PC-9 (cell line): ENCODE measurements around the gene CTDSP2. TPM values are rescaled to one million over a fixed set of nuclear protein-coding genes. Genes with fewer than 3 reads are reported as not detected.
"Not testable (repeated sequence)": the region's sequence is repeated elsewhere in the genome, so short reads cannot be mapped to it uniquely, and the experiment has no call there.

Source experiments
- BruUV-seq: library from RNA; stranded (reverse); fragments of 400-500 nt; replicated peaks from 2 replicates; lab custom pipeline; 2021; lab: Mats Ljungman, UMichigan
- CTCF ChIA-PET: fragments of 300-600 bp; sonication (Branson Sonifier 250); formaldehyde crosslinking; loops from one replicate; lab custom pipeline; 2022; ENCODE audit warnings: antibody characterized with exemption; lab: Charles Lee
- POLR2A ChIA-PET: fragments of 300-600 bp; sonication (Branson Sonifier 250); formaldehyde crosslinking; loops from one replicate; lab custom pipeline; 2022; ENCODE audit warnings: antibody characterized with exemption; ENCODE audit not compliant: unreplicated experiment; lab: Charles Lee
- DNase-seq, 2 experiments: peaks; one replicate each; pipeline versions ENCODE4 v3.0.0 to v3.0.0-alpha.2; 2015 to 2022; ENCODE audit warnings: mixed read lengths in 1 of 2
- H2AFZ ChIP-seq: fragments of 200-600 bp; sonication (generic); 2 replicates; pipeline ENCODE4 v1.8.1; 2017; ENCODE audit warnings: antibody characterized with exemption
- H3F3A ChIP-seq: fragments of 200-600 bp; sonication (generic); 2 replicates; pipeline ENCODE4 v1.8.1; 2017; ENCODE audit warnings: antibody characterized with exemption, mild to moderate bottlenecking, low read depth; ENCODE audit not compliant: insufficient read depth
- H3K27ac ChIP-seq: fragments of 200-600 bp; sonication (generic); 2 replicates; pipeline ENCODE4 v1.6.1; 2016; ENCODE audit warnings: mixed run types
- H3K27me3 ChIP-seq: fragments of 200-600 bp; sonication (generic); 2 replicates; pipeline ENCODE4 v1.6.1; 2016; ENCODE audit warnings: low read depth, mixed run types; ENCODE audit not compliant: insufficient read depth
- H3K36me3 ChIP-seq: fragments of 200-600 bp; sonication (generic); 2 replicates; pipeline ENCODE4 v1.6.1; 2016; ENCODE audit warnings: low read depth, mixed run types
- H3K4me1 ChIP-seq: fragments of 200-600 bp; sonication (generic); replicated peaks from 2 replicates; pipeline ENCODE4 v1.6.1; 2016; ENCODE audit warnings: mixed run types; ENCODE audit not compliant: insufficient read depth
- H3K4me2 ChIP-seq: fragments of 200-600 bp; sonication (generic); 2 replicates; pipeline ENCODE4 v1.6.1; 2017; ENCODE audit warnings: mixed run types
- H3K4me3 ChIP-seq: fragments of 200-600 bp; sonication (generic); 2 replicates; pipeline ENCODE4 v1.6.1; 2016; ENCODE audit warnings: mixed run types
- H3K79me2 ChIP-seq: fragments of 200-600 bp; sonication (generic); 2 replicates; pipeline ENCODE4 v1.6.1; 2017; ENCODE audit warnings: low read depth, mixed run types
- H3K9me2 ChIP-seq: fragments of 200-600 bp; sonication (generic); 2 replicates; pipeline ENCODE4 v1.8.1; 2017; ENCODE audit warnings: mild to moderate bottlenecking; ENCODE audit not compliant: insufficient read depth
- H3K9me3 ChIP-seq: fragments of 200-600 bp; sonication (generic); 2 replicates; pipeline ENCODE4 v1.8.1; 2016; ENCODE audit warnings: low read depth; ENCODE audit not compliant: insufficient read depth
- H4K20me1 ChIP-seq: fragments of 200-600 bp; sonication (generic); 2 replicates; pipeline ENCODE4 v1.8.1; 2017; ENCODE audit not compliant: insufficient read depth
- EZH2 ChIP-seq: fragments of 200-600 bp; sonication (generic); IDR thresholded peaks from 2 replicates; pipeline ENCODE4 v1.8.0; 2017; ENCODE audit warnings: antibody characterized with exemption, low read depth
- intact Hi-C: fragments of 100-400 bp; cut with micrococcal nuclease; formaldehyde crosslinking; loops from one replicate; pipeline ENCODE4 v1.10.0; 2022; ENCODE audit not compliant: unreplicated experiment
- total RNA-seq: library from RNA; stranded (reverse); gene quantifications from 2 replicates; pipeline ENCODE4 v1.2.3, GENCODE V29; 2021
- TF ChIP-seq, protein P1 (sequence below): fragments of 200-600 bp; sonication (generic); conservative IDR thresholded peaks from 2 replicates; pipeline ENCODE4 v1.6.1; 2017; ENCODE audit warnings: mixed run types, antibody characterized with exemption, mild to moderate bottlenecking, moderate library complexity

CTDSP2 gene
- total RNA-seq, 1 experiment from 2014 or later = 102 TPM

DNA sequence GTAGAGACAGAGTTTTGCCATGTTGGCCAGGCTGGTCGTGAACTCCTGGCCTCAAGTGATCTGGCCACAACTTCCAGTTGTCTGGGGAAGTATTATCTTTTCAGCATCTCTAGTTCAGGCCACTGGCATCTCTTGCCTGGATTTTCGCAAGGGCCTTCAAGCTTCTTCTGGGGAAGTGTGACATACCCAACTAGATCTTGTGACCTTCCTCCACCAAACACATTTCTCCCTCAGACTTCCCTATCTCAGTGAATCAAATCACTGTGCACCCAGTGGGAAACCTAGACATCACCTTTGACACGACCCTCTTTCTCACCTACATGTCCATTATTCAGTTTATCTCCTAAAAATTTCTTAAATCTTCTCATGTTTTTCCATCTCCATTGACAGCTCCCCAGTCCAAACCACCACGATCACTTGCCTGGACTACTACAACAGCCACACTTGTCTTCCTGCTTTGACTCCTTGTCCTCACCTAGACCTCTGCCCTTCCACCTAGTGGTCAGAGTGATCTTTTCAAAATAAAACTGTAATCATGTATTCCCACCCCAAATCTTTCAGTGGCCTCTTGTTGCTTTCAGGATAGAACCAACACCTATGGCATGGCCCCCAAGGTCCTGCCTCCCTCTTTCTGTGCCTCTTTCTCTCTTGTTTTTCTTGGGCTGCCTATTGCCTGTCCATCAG is 70.8 kb downstream of the CTDSP2 start:
- Histone ChIP-seq H3F3A (peaks cover 3% of the 10 kb centered on the region; the same call in 1 of the 2 replicates), H4K20me1 (no peaks in the 10 kb centered on the region), H3K4me3 (no peak overlapping the region), H3K9me2 (no peaks in the 10 kb centered on the region), H3K27me3 (no peaks in the 10 kb centered on the region), H3K4me1 (peaks cover 8% of the 10 kb centered on the region; the same call in 1 of the 2 replicates), H3K9me3 (no peaks in the 10 kb centered on the region), H3K79me2 (peaks cover 15% of the 10 kb centered on the region), H2AFZ (no peak overlapping the region), H3K36me3 (no peaks in the 10 kb centered on the region), H3K4me2 (no peak overlapping the region), H3K27ac (no peak overlapping the region)
- no peak for DNase-seq
- ChIA-PET POLR2A (interaction anchor here (0.5 kb wide), 1 partner anchor 41 kb away, joined by 4 read pairs; no protein-coding TSS in a partner anchor), CTCF (no interaction called here)
- no peak for TF ChIP-seq EZH2
- TF ChIP-seq, protein P1, sequence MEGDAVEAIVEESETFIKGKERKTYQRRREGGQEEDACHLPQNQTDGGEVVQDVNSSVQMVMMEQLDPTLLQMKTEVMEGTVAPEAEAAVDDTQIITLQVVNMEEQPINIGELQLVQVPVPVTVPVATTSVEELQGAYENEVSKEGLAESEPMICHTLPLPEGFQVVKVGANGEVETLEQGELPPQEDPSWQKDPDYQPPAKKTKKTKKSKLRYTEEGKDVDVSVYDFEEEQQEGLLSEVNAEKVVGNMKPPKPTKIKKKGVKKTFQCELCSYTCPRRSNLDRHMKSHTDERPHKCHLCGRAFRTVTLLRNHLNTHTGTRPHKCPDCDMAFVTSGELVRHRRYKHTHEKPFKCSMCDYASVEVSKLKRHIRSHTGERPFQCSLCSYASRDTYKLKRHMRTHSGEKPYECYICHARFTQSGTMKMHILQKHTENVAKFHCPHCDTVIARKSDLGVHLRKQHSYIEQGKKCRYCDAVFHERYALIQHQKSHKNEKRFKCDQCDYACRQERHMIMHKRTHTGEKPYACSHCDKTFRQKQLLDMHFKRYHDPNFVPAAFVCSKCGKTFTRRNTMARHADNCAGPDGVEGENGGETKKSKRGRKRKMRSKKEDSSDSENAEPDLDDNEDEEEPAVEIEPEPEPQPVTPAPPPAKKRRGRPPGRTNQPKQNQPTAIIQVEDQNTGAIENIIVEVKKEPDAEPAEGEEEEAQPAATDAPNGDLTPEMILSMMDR = no peak
- intact Hi-C loops = no loop called here
- BruUV-seq = no TSS peak

DNA sequence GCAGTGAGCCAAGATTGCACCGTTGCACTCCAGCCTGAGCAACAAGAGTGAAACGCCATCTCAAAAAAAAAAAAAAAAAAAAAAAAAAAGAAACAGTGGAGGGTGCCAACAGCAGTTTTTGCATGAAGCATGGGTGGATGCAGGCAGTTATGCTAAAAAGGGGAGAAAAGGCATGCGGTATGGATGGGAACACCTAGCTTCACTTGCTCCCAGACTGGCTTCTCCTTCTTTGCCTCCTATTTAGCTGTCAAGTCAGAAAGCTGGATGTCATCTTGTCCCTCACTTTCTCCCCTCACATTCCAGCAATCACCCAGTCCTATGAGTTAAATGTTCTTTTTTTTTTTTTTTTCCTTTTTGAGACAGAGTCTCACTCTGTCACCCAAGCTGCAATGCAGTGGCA is 71.5 kb downstream of the CTDSP2 start:
- POLR2A ChIA-PET = no interaction called here

DNA sequence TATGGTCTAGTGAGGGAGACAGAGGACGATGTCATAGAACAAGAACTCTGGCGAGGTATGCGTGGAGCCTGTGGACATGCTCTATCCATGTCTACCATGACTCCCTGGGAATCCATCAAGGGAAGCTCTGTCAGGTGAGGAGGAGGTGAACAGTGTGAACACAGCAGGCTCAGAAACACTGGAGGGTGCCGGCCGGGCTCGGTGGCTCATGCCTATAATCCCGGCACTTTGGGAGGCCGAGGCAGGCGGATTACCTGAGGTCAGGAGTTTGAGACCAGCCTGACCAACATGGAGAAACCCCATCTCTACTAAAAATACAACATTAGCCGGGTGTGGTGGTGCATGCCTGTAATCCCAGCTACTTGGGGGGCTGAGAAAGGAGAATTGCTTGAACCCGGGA is 71.9 kb downstream of the CTDSP2 start:
- H3K4me2 ChIP-seq, H3K9me2 ChIP-seq, H2AFZ ChIP-seq, BruUV-seq, H3K27ac ChIP-seq, H3K9me3 ChIP-seq, DNase-seq, intact Hi-C loops, H3K36me3 ChIP-seq, H4K20me1 ChIP-seq, H3K27me3 ChIP-seq, H3K4me1 ChIP-seq, H3K4me3 ChIP-seq, H3F3A ChIP-seq: not testable (repeated sequence)
- CTCF ChIA-PET = interaction anchor here (0.5 to 0.7 kb wide), 2 partner anchors 93 to 317 kb away, joined by 3 to 4 read pairs; no protein-coding TSS in a partner anchor
- peaks cover 19% of the 10 kb centered on the region for H3K79me2 ChIP-seq
- POLR2A ChIA-PET = interaction anchor here (0.5 kb wide), 1 partner anchor 15 kb away, joined by 3 read pairs; no protein-coding TSS in a partner anchor

More for the DNA sequence above, 71.5 kb downstream of the CTDSP2 start:
- BruUV-seq = no TSS peak
- CTCF ChIA-PET = interaction anchor here (0.5 to 0.7 kb wide), 2 partner anchors 93 to 317 kb away, joined by 3 to 4 read pairs; no protein-coding TSS in a partner anchor
- peaks cover 8% of the 10 kb centered on the region; the same call in 1 of the 2 replicates for H3K4me1 ChIP-seq
- TF ChIP-seq, protein P1 = no peak
- TF ChIP-seq EZH2 = no peak
- H3F3A ChIP-seq = peaks cover 3% of the 10 kb centered on the region; the same call in 1 of the 2 replicates
- no peaks in the 10 kb centered on the region for H3K27me3 ChIP-seq
- DNase-seq = no peak
- H3K79me2 ChIP-seq = peaks cover 19% of the 10 kb centered on the region
- no peak overlapping the region for H3K4me2 ChIP-seq
- H3K4me3 ChIP-seq = no peak overlapping the region
- no peaks in the 10 kb centered on the region for H3K9me2 ChIP-seq
- H3K27ac ChIP-seq = no peak overlapping the region
- H4K20me1 ChIP-seq = no peaks in the 10 kb centered on the region; the same call in 1 of the 2 replicates
- no peaks in the 10 kb centered on the region for H3K9me3 ChIP-seq
- H3K36me3 ChIP-seq = no peaks in the 10 kb centered on the region
- intact Hi-C loops = no loop called here
- no peak overlapping the region for H2AFZ ChIP-seq
